A549 (cell line): ENCODE data around the gene MVK. TPM values are rescaled to one million over a fixed set of nuclear protein-coding genes. Genes with fewer than 3 reads are reported as not detected.

ENCODE experiments used
- ATAC-seq, 2 experiments: fragments of 200-7000 bp in 1 of 2; fragments of >200 bp in 1 of 2; cut with Nextera tagmentation in 1 of 2; cut with Tn5 transposase in 1 of 2; 3 replicates each; pipeline versions ENCODE4 v1.8.0 to v1.9.1; 2018 to 2020; ENCODE audit warnings: mild to moderate bottlenecking in 1 of 2, moderate library complexity in 1 of 2
- CTCF ChIA-PET: fragments of 300-600 bp; sonication (Branson Sonifier 250); formaldehyde crosslinking; extraction: SDS; loops from one replicate; lab custom pipeline; 2021; ENCODE audit warnings: antibody characterized with exemption, inconsistent platforms; lab: Yijun Ruan, JAX
- POLR2A ChIA-PET: fragments of 350-600 bp; formaldehyde crosslinking; extraction: SDS; loops from one replicate; lab custom pipeline; 2021; ENCODE audit warnings: antibody characterized with exemption, inconsistent platforms; lab: Yijun Ruan, JAX
- DNase-seq, 2 experiments: peaks; one replicate each; pipeline versions ENCODE4 v3.0.0 to v3.0.0-alpha.2; 2011 to 2016; ENCODE audit warnings: low read depth in 1 of 2, low spot score in 1 of 2
- FAIRE-seq: peaks from 2 replicates; lab custom pipeline; 2011; peaks lifted over from hg19 to GRCh38; lab: Jason Lieb, UNC
- H3K27ac ChIP-seq, 2 experiments: fragments of >200 bp; sonication (Bioruptor Twin); formaldehyde crosslinking; 3 replicates each; pipeline ENCODE4 v1.5.1; 2016 to 2017
- H3K4me1 ChIP-seq: fragments of >200 bp; sonication (Bioruptor Twin); formaldehyde crosslinking; 3 replicates; pipeline ENCODE4 v1.6.1; 2016
- H3K4me2 ChIP-seq: fragments of >200 bp; sonication (Bioruptor Twin); formaldehyde crosslinking; 3 replicates; pipeline ENCODE4 v1.6.1; 2016
- H3K4me3 ChIP-seq: fragments of >200 bp; sonication (Bioruptor Twin); formaldehyde crosslinking; 3 replicates; pipeline ENCODE4 v1.5.1; 2016
- H3K9me3 ChIP-seq: fragments of >200 bp; sonication (Bioruptor Twin); formaldehyde crosslinking; 3 replicates; pipeline ENCODE4 v1.6.1; 2016
- BHLHE40 ChIP-seq: IDR thresholded peaks from 2 replicates; pipeline ENCODE4 v1.6.1; 2012; ENCODE audit warnings: low read depth, low read length, inconsistent platforms
- CEBPB ChIP-seq, 2 experiments: fragments of >200 bp in 1 of 2; sonication (Bioruptor Twin) in 1 of 2; formaldehyde crosslinking in 1 of 2; IDR thresholded peaks; 2 replicates each; pipeline ENCODE4 v1.6.1; 2012 to 2016
- E2F6 ChIP-seq: IDR thresholded peaks from 2 replicates; pipeline ENCODE4 v1.6.1; 2012; ENCODE audit warnings: low read depth, borderline replicate concordance
- ELK1 ChIP-seq: fragments of 150-350 bp; IDR thresholded peaks from 2 replicates; pipeline ENCODE4 v1.6.1; 2014; ENCODE audit warnings: low read depth, mild to moderate bottlenecking, low read length
- ESRRA ChIP-seq: fragments of 150-350 bp; IDR thresholded peaks from 2 replicates; pipeline ENCODE4 v1.6.1; 2014; ENCODE audit warnings: mild to moderate bottlenecking, low read length, borderline replicate concordance
- FOSB ChIP-seq: fragments of 250-450 bp; sonication (Bioruptor Pico); IDR thresholded peaks from 2 replicates; pipeline ENCODE4 v1.5.0; 2020; ENCODE audit warnings: mild to moderate bottlenecking, moderate library complexity
- FOXS1 ChIP-seq: fragments of 250-450 bp; sonication (Bioruptor Pico); IDR thresholded peaks from 2 replicates; pipeline ENCODE4 v1.5.0; 2020; ENCODE audit warnings: mild to moderate bottlenecking, moderate library complexity
- GATA3 ChIP-seq: IDR thresholded peaks from 2 replicates; pipeline ENCODE4 v1.6.1; 2012; ENCODE audit warnings: borderline replicate concordance
- HOXB13 ChIP-seq: fragments of 250-450 bp; sonication (Bioruptor Pico); IDR thresholded peaks from 2 replicates; pipeline ENCODE4 v1.5.0; 2020; ENCODE audit warnings: low read depth, mild to moderate bottlenecking, moderate library complexity
- JUN ChIP-seq, 2 experiments: fragments of >200 bp; sonication (Bioruptor Twin); formaldehyde crosslinking; IDR thresholded peaks; 2 replicates in 1 of 2; 3 replicates in 1 of 2; pipeline ENCODE4 v1.6.1; 2016 to 2017
- JUNB ChIP-seq: fragments of >200 bp; sonication (Bioruptor Twin); formaldehyde crosslinking; IDR thresholded peaks from 2 replicates; pipeline ENCODE4 v1.6.1; 2016
- KDM5A ChIP-seq: fragments of 200-600 bp; sonication (generic); IDR thresholded peaks from 2 replicates; pipeline ENCODE4 v1.6.1; 2016; ENCODE audit warnings: antibody characterized with exemption, mild to moderate bottlenecking
- MAFK ChIP-seq: fragments of 450-650 bp; IDR thresholded peaks from 2 replicates; pipeline ENCODE4 v1.6.1; 2014; ENCODE audit not compliant: partially characterized antibody
- MAZ ChIP-seq: fragments of 150-350 bp; IDR thresholded peaks from 2 replicates; pipeline ENCODE4 v1.6.1; 2014; ENCODE audit warnings: antibody characterized with exemption, low read depth, low read length, borderline replicate concordance
- NFE2L2 ChIP-seq: fragments of 150-350 bp; conservative IDR thresholded peaks from 2 replicates; pipeline ENCODE4 v1.6.1; 2014; ENCODE audit warnings: low read length
- NPAS2 ChIP-seq: fragments of 250-450 bp; sonication (Bioruptor Pico); IDR thresholded peaks from 2 replicates; pipeline ENCODE4 v1.8.0; 2022; ENCODE audit warnings: mild to moderate bottlenecking, moderate library complexity, borderline replicate concordance
- POLR2A ChIP-seq: IDR thresholded peaks from 2 replicates; pipeline ENCODE4 v1.6.1; 2012; ENCODE audit warnings: mild to moderate bottlenecking, low read length
- POLR2AphosphoS2 ChIP-seq: conservative IDR thresholded peaks from 2 replicates; pipeline ENCODE4 v1.6.1; 2012; ENCODE audit warnings: low read length, improper control_type of control experiment, inconsistent platforms
- SREBF2 ChIP-seq: fragments of 450-650 bp; IDR thresholded peaks from 2 replicates; pipeline ENCODE4 v1.6.1; 2014; ENCODE audit warnings: mild to moderate bottlenecking, moderate library complexity
- TP53 ChIP-seq: fragments of 250-450 bp; sonication (Bioruptor Pico); IDR thresholded peaks from 2 replicates; pipeline ENCODE4 v1.5.0; 2021; ENCODE audit warnings: mild to moderate bottlenecking, moderate library complexity
- ZC3H11A ChIP-seq: fragments of 450-650 bp; IDR thresholded peaks from 2 replicates; pipeline ENCODE4 v1.6.1; 2014; ENCODE audit warnings: antibody characterized with exemption, mild to moderate bottlenecking
- WGBS: methylation state at CpG from one replicate; pipeline ENCODE4 v1.1.6; 2017; ENCODE audit errors: missing lambda C conversion rate; 5-methylcytosine and 5-hydroxymethylcytosine counted together
- polyA plus RNA-seq, 4 experiments: library from polyadenylated mRNA; depleted of rRNA in 3 of 4; stranded (reverse); fragments of >200 nt; fragmentation: RNase III in 1 of 4; extraction: RNeasy Plus Mini Kit Qiagen cat#74134 plus additional on column Dnase treatment in 1 of 4; gene quantifications; 2 replicates in 3 of 4; 3 replicates in 1 of 4; pipeline ENCODE4 v1.2.3, GENCODE V29; 2011 to 2017
- TF ChIP-seq, protein P1 (sequence below): fragments of 250-450 bp; sonication (Bioruptor Pico); IDR thresholded peaks from 2 replicates; pipeline ENCODE4 v1.5.0; 2020; ENCODE audit warnings: low read depth, mild to moderate bottlenecking, moderate library complexity

The MVK gene
- polyA plus RNA-seq, 2 of the 4 experiments (the other 2 are of a cell fraction) = 5.9 to 14.8 TPM

GRCh38 chr12:109531411-109531810 lies 42.2 kb upstream of the MVK start (continued):
- TF ChIP-seq E2F6 = no peak
- TF ChIP-seq GATA3 = no peak
- TF ChIP-seq CEBPB (IDR thresholded peaks at IDR 0.05) = no peak

DNA sequence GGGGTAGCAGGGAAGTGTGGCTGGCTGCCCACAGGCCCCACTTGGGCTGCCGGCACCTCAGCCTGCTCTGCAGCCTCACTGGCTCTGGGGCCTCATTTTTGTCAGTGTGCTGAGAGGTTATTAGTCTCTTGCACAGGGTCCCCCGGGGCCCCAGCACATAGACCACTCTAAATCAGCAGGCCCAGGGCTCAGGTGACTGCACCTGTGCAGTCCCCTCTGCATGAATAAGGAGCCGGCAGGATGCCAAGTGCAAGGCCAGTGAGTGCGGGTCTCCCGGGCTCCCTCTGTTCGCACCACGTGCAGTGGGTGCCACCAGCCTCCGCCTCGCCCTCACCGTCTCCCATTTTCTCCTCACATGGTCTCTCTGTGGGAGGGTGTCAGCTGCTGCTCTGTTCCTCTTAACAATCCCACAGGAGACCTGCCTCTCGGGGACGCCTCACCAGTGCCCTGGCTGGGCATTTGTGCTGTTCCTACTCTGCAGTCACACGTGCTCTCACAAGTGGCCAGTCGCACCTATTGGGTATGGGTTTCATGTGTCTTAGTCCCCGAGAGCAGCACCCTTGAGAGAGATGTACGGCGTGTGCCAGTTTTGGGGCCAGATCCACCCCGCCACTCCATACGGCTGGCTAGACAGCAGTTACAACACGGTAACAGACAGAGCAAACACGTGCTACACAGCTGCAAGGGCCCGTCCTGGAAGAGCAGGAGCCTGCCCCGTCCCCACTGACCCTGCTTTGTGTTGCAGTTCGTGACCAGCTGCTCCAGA lies 40.7 kb upstream of the MVK start:
- ChIA-PET POLR2A (no interaction called here), CTCF (interaction anchor here (1.5 to 1.7 kb wide), 2 partner anchors 65 to 243 kb away, joined by 3 to 4 read pairs; no protein-coding TSS in a partner anchor)
- no peaks in the 10 kb centered on the region for H3K9me3 ChIP-seq
- H3K4me1 ChIP-seq = no peaks in the 10 kb centered on the region
- TF ChIP-seq ZC3H11A = no peak
- TF ChIP-seq BHLHE40 = no peak
- TF ChIP-seq POLR2A = no peak
- TF ChIP-seq, protein P1, sequence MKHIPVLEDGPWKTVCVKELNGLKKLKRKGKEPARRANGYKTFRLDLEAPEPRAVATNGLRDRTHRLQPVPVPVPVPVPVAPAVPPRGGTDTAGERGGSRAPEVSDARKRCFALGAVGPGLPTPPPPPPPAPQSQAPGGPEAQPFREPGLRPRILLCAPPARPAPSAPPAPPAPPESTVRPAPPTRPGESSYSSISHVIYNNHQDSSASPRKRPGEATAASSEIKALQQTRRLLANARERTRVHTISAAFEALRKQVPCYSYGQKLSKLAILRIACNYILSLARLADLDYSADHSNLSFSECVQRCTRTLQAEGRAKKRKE = no peak
- no peak for TF ChIP-seq ELK1
- no peak for TF ChIP-seq MAZ
- TF ChIP-seq FOXS1 (CRISPR knock-in tag) = no peak
- no peak for TF ChIP-seq NPAS2 (CRISPR knock-in tag)
- no peak for TF ChIP-seq CEBPB (IDR thresholded peaks at IDR 0.05)
- no peak for TF ChIP-seq ESRRA
- TF ChIP-seq FOSB (CRISPR knock-in tag) = no peak
- no peak for TF ChIP-seq SREBF2
- no peak for TF ChIP-seq HOXB13 (CRISPR knock-in tag)
- TF ChIP-seq JUN (IDR thresholded peaks at IDR 0.05) = no peak
- no peak for TF ChIP-seq JUNB
- no peak for TF ChIP-seq POLR2AphosphoS2
- TF ChIP-seq MAFK = no peak
- no peak for TF ChIP-seq NFE2L2
- TF ChIP-seq TP53 = no peak
- no peak for TF ChIP-seq KDM5A
- H3K27ac ChIP-seq = no peak overlapping the region
- DNase-seq = no peak
- FAIRE-seq = no peak
- no peak overlapping the region for H3K4me3 ChIP-seq
- WGBS = 91% methylated on average over 21 of the region's 24 CpGs
- no peak for ATAC-seq
- no peak overlapping the region for H3K4me2 ChIP-seq

DNA sequence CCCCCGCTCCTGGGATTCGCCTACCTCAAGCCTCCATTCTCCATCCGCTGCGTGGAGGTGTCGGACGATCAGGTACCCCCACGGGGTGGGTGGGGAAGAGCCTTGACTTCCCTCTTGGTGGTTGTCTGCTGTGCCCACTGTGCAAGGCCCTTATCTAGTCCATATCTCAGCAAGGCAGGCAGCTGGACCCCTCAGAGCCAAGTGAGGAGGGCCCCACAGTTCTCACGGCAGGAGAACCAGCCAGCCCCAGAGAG lies 40.2 kb upstream of the MVK start:
- CTCF ChIA-PET = interaction anchor here (1.5 kb wide), 1 partner anchor 242 kb away, joined by 3 read pairs; no protein-coding TSS in a partner anchor

More for the DNA sequence above, 40.2 kb upstream of the MVK start:
- Histone ChIP-seq H3K4me1 (no peaks in the 10 kb centered on the region), H3K4me2 (no peak overlapping the region), H3K27ac (no peak overlapping the region), H3K9me3 (no peaks in the 10 kb centered on the region), H3K4me3 (no peak overlapping the region)
- ATAC-seq (no peak), DNase-seq (no peak), FAIRE-seq (no peak)
- POLR2A ChIA-PET = no interaction called here
- no peak for TF ChIP-seq JUNB
- no peak for TF ChIP-seq NPAS2 (CRISPR knock-in tag)
- TF ChIP-seq NFE2L2 = no peak
- no peak for TF ChIP-seq ESRRA
- WGBS = 89% methylated on average over 5 of the region's 8 CpGs
